ENCODE measurements around the gene FGD3. TPM values are rescaled to one million over a fixed set of nuclear protein-coding genes. Genes with fewer than 3 reads are reported as not detected.
A peak's percentile ranks its signal among the peaks of the same experiment; 100 is the strongest.

Gene FGD3
- total RNA-seq, 1 experiment from 2014 or later: 0.09 TPM

DNA sequence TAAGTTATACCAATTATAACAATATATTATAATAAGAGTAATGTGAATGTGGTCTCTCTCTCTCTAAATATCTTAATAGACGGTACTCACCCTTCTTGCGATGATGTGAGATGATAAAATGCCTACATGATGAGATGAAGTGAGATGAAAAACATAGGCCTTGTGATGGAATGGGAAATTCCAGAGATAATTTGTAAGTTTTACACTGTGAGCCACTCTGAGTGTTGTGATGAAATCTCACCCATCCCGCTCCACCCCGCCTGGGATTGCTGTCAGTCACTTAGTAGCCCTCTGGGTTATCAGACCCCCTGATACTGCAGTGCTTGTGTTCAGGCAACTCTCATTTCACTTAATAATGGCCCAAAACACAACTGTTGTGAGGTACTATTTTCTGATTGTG is 121.6 kb downstream of the FGD3 start:
- BruUV-seq (replicated peaks): no TSS peak
- CTCF ChIA-PET: no interaction called here
- intact Hi-C loops (cut with micrococcal nuclease; ENCODE audit: unreplicated experiment): no loop called here

GRCh38 chr9:93071464-93071863 is 124.1 kb downstream of the FGD3 start:
- Histone ChIP-seq H3K9me3 (ENCODE audit: low read depth, low read length, poor library complexity, severe bottlenecking) (no peaks in the 10 kb centered on the region), H3K4me3 (ENCODE audit: low read depth, low read length, poor library complexity, severe bottlenecking) (no peak overlapping the region), H3K27ac (ENCODE audit: low read depth, low read length, poor library complexity, severe bottlenecking) (no peak overlapping the region), H3K27me3 (replicated peaks; ENCODE audit: insufficient read depth, low read depth, low read length, poor library complexity) (no peaks in the 10 kb centered on the region), H3K36me3 (ENCODE audit: insufficient read depth, low read length, poor library complexity, severe bottlenecking) (no peaks in the 10 kb centered on the region), H3K4me1 (ENCODE audit: insufficient read depth, low read length, poor library complexity, severe bottlenecking) (peaks cover 7% of the 10 kb centered on the region)
- intact Hi-C loops (cut with micrococcal nuclease; ENCODE audit: unreplicated experiment): no loop called here
- no peak for TF ChIP-seq EZH2 (IDR thresholded peaks at IDR 0.05; ENCODE audit: borderline replicate concordance, low read depth, low read length, poor library complexity, severe bottlenecking)
- no peak for TF ChIP-seq CTCF (conservative IDR thresholded peaks at IDR 0.05; ENCODE audit: low read depth, low read length)
- ChIA-PET POLR2A (ENCODE audit: low non-redundant PET) (no interaction called here), CTCF (no interaction called here)
- no TSS peak for BruUV-seq (replicated peaks)
- peak; percentile 59 for DNase-seq (ENCODE audit: low spot score)

More for the DNA sequence above, 121.6 kb downstream of the FGD3 start:
- no peak for TF ChIP-seq EZH2 (IDR thresholded peaks at IDR 0.05; ENCODE audit: borderline replicate concordance, low read depth, low read length, poor library complexity, severe bottlenecking)
- no peak for TF ChIP-seq CTCF (conservative IDR thresholded peaks at IDR 0.05; ENCODE audit: low read depth, low read length)
- Histone ChIP-seq H3K9me3 (ENCODE audit: low read depth, low read length, poor library complexity, severe bottlenecking) (no peaks in the 10 kb centered on the region), H3K4me3 (ENCODE audit: low read depth, low read length, poor library complexity, severe bottlenecking) (no peak overlapping the region), H3K27ac (ENCODE audit: low read depth, low read length, poor library complexity, severe bottlenecking) (no peak overlapping the region), H3K36me3 (ENCODE audit: insufficient read depth, low read length, poor library complexity, severe bottlenecking) (no peaks in the 10 kb centered on the region), H3K27me3 (replicated peaks; ENCODE audit: insufficient read depth, low read depth, low read length, poor library complexity) (no peaks in the 10 kb centered on the region), H3K4me1 (ENCODE audit: insufficient read depth, low read length, poor library complexity, severe bottlenecking) (peaks cover 7% of the 10 kb centered on the region)
- POLR2A ChIA-PET (ENCODE audit: low non-redundant PET): no interaction called here
- no peak for DNase-seq (ENCODE audit: low spot score)

GRCh38 chr9:93072383-93072795 is 125.1 kb downstream of the FGD3 start:
- intact Hi-C loops (cut with micrococcal nuclease; ENCODE audit: unreplicated experiment): no loop called here

More at GRCh38 chr9:93072383-93072795, 125.1 kb downstream of the FGD3 start:
- H3K4me3 ChIP-seq (ENCODE audit: low read depth, low read length, poor library complexity, severe bottlenecking): no peak overlapping the region
- DNase-seq (ENCODE audit: low spot score): peak; percentile 34
- ChIA-PET CTCF (no interaction called here), POLR2A (ENCODE audit: low non-redundant PET) (no interaction called here)
- peaks cover 7% of the 10 kb centered on the region for H3K4me1 ChIP-seq (ENCODE audit: insufficient read depth, low read length, poor library complexity, severe bottlenecking)
- no peak for TF ChIP-seq EZH2 (IDR thresholded peaks at IDR 0.05; ENCODE audit: borderline replicate concordance, low read depth, low read length, poor library complexity, severe bottlenecking)
- TF ChIP-seq CTCF (conservative IDR thresholded peaks at IDR 0.05; ENCODE audit: low read depth, low read length): no peak
- BruUV-seq (replicated peaks): no TSS peak
- no peaks in the 10 kb centered on the region for H3K9me3 ChIP-seq (ENCODE audit: low read depth, low read length, poor library complexity, severe bottlenecking)
- no peaks in the 10 kb centered on the region for H3K36me3 ChIP-seq (ENCODE audit: insufficient read depth, low read length, poor library complexity, severe bottlenecking)
- no peaks in the 10 kb centered on the region for H3K27me3 ChIP-seq (replicated peaks; ENCODE audit: insufficient read depth, low read depth, low read length, poor library complexity)
- no peak overlapping the region for H3K27ac ChIP-seq (ENCODE audit: low read depth, low read length, poor library complexity, severe bottlenecking)

Data from A673 (cell line).